GM12875 (cell line): ENCODE data around the gene P4HA3.

Experiments used
- H3K4me3 ChIP-seq: one replicate; pipeline ENCODE4 v1.5.1; 2011; ENCODE audit warnings: low read depth, low read length, control low read depth
- TF ChIP-seq, protein P1 (sequence below): IDR thresholded peaks from 2 replicates; pipeline ENCODE4 v1.5.1; 2011; ENCODE audit warnings: low read depth, mild to moderate bottlenecking, control low read depth, inconsistent platforms, low read length, moderate library complexity, borderline replicate concordance; ENCODE audit not compliant: insufficient read depth

Gene P4HA3

DNA sequence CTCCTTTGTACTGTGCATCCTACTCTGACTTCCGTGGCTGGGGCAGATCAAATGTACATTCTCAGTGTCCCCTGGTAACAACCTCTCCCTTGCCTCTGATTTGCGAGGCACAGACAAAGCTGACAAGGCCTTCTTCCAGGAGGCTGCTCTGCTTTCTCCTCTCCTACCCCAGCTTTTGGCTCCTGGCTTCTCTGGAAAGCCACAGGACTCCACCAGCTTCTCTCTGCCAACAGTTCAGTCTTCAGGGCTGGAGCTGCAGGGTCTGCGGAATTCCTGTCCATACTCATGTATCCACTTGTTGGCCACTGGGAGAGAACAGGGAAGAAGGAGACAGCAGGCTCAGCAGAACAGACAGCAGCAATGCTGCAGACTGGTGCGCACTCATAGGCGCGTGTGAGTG is 44.4 kb downstream of the P4HA3 start:
- H3K4me3 ChIP-seq: no peak overlapping the region
- TF ChIP-seq, protein P1, sequence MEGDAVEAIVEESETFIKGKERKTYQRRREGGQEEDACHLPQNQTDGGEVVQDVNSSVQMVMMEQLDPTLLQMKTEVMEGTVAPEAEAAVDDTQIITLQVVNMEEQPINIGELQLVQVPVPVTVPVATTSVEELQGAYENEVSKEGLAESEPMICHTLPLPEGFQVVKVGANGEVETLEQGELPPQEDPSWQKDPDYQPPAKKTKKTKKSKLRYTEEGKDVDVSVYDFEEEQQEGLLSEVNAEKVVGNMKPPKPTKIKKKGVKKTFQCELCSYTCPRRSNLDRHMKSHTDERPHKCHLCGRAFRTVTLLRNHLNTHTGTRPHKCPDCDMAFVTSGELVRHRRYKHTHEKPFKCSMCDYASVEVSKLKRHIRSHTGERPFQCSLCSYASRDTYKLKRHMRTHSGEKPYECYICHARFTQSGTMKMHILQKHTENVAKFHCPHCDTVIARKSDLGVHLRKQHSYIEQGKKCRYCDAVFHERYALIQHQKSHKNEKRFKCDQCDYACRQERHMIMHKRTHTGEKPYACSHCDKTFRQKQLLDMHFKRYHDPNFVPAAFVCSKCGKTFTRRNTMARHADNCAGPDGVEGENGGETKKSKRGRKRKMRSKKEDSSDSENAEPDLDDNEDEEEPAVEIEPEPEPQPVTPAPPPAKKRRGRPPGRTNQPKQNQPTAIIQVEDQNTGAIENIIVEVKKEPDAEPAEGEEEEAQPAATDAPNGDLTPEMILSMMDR: no peak

DNA sequence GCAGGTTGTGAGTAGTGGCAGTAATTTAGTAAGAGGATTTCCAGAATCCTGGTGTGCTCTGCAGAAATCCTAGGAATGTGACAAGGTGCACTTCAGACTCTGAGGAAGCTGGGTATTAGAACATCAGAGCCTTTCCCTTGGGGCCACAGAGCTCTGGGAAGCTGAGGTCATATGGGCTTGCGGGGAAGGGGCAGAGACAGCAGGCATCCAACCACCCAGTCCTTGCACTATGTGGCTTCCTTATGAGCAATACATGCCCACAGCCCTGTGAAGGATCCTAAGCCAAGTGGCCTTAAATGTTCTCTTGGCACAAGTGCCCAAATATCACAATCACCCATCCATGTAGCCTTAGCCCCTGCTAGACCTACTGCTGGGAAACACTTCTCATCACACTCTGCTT is 46.2 kb downstream of the P4HA3 start:
- no peak overlapping the region for H3K4me3 ChIP-seq
- TF ChIP-seq, protein P1: no peak

DNA sequence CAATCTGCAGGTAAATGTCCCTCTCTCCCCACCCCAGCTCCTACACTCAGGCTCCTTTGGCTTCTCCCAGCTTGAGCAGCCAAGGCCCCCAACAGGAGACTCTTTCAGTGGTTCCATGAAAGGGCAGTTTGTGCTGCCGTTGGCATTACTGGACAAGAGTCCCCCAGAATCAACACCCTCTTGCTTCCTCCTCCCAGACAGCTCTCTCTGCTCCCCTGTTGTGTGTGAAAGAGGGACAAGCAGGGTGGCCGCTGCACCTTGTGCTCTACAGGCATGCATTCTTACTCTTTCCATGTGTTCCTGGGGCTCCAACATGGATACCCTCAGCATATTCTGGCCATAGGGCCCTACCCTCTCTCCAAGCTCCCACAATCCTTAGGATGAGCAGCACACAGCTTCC is 48.7 kb downstream of the P4HA3 start:
- H3K4me3 ChIP-seq: no peak overlapping the region
- TF ChIP-seq, protein P1: no peak

DNA sequence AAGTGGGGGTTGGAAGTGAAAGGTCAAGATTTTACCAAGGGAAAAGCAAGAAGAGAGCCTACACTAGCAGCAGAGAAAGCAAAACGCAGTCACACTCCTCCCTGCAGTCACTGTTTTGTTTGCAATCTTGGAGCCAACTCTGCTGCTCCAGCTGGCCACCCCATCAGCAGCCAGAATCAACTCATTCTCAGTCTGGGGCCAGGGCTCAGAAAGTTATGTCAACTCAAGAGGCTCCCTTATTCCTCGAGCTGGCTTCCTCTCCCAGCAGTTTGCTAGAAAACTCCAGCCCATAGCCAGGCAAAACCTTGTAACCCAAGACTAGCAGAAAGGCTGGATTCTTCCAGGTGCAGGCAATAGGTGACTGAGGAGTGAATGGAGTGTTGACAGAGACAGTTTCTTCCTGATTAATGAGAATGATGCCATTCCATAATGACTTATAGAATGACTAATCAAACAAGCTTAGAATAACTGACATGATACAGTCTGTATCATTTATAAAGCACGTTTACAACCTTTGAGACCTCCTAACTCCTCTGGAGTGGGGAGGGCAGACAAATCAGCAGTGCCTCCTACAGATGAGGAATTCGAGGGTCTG is 53.4 kb downstream of the P4HA3 start:
- H3K4me3 ChIP-seq: no peak overlapping the region

DNA sequence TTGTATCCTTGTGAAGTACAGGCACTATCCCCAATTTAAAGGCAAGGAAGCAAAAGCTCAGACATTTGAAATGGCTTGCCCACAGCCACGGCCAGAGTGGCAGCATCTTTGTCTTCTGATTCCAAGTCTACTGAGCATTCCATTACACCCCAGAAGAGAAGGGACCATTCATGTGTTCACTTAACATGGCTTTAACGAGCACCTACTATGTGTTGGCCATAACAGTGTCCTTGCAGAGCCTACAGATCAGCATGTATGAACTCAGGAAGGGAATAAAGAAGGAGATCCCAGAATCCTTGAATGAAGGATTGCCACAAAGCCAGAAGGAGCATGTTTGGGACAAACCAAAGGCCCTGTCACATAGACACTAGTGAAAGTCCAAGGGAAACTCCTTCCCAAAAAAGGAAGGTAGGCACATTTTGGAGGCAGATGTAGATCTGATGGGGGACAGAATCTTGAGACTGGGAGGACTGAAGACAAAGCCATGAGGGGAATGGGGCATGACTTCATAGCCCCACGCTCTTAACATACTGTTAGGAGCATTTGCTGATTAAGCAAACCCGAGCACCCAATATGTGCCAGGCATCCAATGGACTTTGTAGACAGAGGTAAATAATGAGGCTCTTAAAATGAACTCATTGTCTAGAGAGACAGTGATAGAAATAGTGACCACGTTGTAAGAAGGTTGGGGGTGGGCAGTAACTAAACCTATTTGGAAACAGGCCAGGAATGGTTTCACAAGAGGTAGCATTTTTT is 54.9 kb downstream of the P4HA3 start:
- H3K4me3 ChIP-seq: no peak overlapping the region
- TF ChIP-seq, protein P1: no peak

More for the DNA sequence above, 53.4 kb downstream of the P4HA3 start:
- TF ChIP-seq, protein P1: no peak

DNA sequence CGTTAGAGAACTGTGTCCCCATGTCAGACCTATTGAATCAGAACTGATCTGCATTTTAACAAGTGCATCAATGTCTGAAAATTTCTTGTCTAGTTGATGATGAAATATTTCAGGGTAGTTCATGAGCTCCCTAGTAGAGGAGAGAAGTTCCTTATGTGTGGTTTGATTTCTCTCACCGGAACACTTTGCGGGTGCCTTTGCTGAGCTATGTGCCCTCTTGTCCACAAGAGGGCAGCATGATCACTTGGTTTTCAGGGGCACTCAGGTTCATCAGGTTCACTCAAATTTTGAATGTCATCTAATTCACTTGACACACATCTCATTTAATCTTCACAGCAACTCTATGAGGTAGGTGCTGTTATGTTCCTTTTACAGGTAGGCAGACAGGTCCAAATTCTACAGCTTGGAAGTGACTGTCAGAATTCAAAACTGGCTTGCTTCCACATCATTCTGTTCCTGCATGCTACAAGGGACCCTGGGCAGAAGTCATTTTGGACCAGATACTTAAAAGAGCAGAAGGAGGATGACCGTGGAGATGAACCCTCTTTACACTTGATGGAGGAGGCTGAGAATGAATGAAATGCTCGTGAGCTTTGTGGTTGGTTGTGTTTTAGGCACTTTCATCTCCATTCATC is 55.6 kb downstream of the P4HA3 start:
- TF ChIP-seq, protein P1: peak; percentile 79
- H3K4me3 ChIP-seq: no peak overlapping the region
